ENCODE measurements around the gene ISCU. TPM values are rescaled to one million over a fixed set of nuclear protein-coding genes. Genes with fewer than 3 reads are reported as not detected.

Gene ISCU
- total and polyA plus RNA-seq, 4 donors, result 129 to 297 (median 203) TPM

- Histone ChIP-seq H3K4me3 (ENCODE audit: low read length in 2 of 2) (no peak overlapping the region), H3K27me3 (ENCODE audit: control insufficient read depth in 1 of 2, insufficient read depth in 2 of 2, low read length in 1 of 2) (no peaks in the 10 kb centered on the region), H3K9me3 (ENCODE audit: control insufficient read depth, low read length) (no peaks in the 10 kb centered on the region), H3K4me1 (ENCODE audit: control insufficient read depth in 1 of 2, insufficient read depth in 2 of 2, low read length in 2 of 2) (no peaks in the 10 kb centered on the region), H3K27ac (ENCODE audit: low read depth in 1 of 2, low read length in 2 of 2) (no peak overlapping the region), H3K36me3 (ENCODE audit: control insufficient read depth in 1 of 2, insufficient read depth in 2 of 2, low read length in 1 of 2) (no peaks in the 10 kb centered on the region)
- ATAC-seq (ENCODE audit: low FRiP score), result no peak
- no peak for DNase-seq
- intact Hi-C loops (cut with DNase I), result no loop called here
Measured at GRCh38 chr12:108577458-108577857, 15.1 kb downstream of the ISCU start.

DNA sequence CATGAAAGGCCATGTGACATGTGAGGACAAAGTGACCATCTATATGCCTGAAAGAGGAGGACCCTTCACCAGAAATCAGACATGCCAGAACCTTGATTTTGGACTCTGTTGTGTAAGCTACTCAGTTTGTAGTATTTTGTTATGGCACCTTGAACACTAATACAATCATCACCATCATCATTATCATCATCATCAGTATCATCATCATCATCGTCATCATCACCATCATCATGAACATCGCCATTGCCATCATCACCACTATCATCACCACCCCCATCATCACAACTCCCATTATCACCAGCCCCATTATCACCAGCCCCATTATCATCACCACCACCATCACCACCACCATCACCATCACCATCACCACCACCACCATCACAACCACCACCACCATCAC, 15.9 kb downstream of the ISCU start:
- no peaks in the 10 kb centered on the region for H3K9me3 ChIP-seq (ENCODE audit: control insufficient read depth, low read length)
- intact Hi-C loops (cut with DNase I), result no loop called here
- no peaks in the 10 kb centered on the region for H3K27me3 ChIP-seq (ENCODE audit: control insufficient read depth in 1 of 2, insufficient read depth in 2 of 2, low read length in 1 of 2)
- no peaks in the 10 kb centered on the region for H3K4me1 ChIP-seq (ENCODE audit: control insufficient read depth in 1 of 2, insufficient read depth in 2 of 2, low read length in 2 of 2)
- no peak for ATAC-seq (ENCODE audit: low FRiP score)
- no peak overlapping the region for H3K27ac ChIP-seq (ENCODE audit: low read depth in 1 of 2, low read length in 2 of 2)
- no peak for DNase-seq
- WGBS, 2 donors, result 98 to 100% methylated on average over 2 of the region's 2 CpGs
- no peaks in the 10 kb centered on the region for H3K36me3 ChIP-seq (ENCODE audit: control insufficient read depth in 1 of 2, insufficient read depth in 2 of 2, low read length in 1 of 2)
- no peak overlapping the region for H3K4me3 ChIP-seq (ENCODE audit: low read length in 2 of 2)

- Histone ChIP-seq H3K4me3 (ENCODE audit: low read length in 2 of 2) (no peak overlapping the region), H3K27me3 (ENCODE audit: control insufficient read depth in 1 of 2, insufficient read depth in 2 of 2, low read length in 1 of 2) (no peaks in the 10 kb centered on the region), H3K9me3 (ENCODE audit: control insufficient read depth, low read length) (no peaks in the 10 kb centered on the region), H3K4me1 (ENCODE audit: control insufficient read depth in 1 of 2, insufficient read depth in 2 of 2, low read length in 2 of 2) (no peaks in the 10 kb centered on the region), H3K36me3 (ENCODE audit: control insufficient read depth in 1 of 2, insufficient read depth in 2 of 2, low read length in 1 of 2) (no peaks in the 10 kb centered on the region), H3K27ac (ENCODE audit: low read depth in 1 of 2, low read length in 2 of 2) (no peak overlapping the region)
- ATAC-seq (ENCODE audit: low FRiP score), result no peak
- intact Hi-C loops (cut with DNase I), result no loop called here
- 97% methylated on average over 3 of the region's 3 CpGs for WGBS, 2 donors
- DNase-seq, result no peak
Measured at GRCh38 chr12:108578813-108579212, 16.4 kb downstream of the ISCU start.

DNA sequence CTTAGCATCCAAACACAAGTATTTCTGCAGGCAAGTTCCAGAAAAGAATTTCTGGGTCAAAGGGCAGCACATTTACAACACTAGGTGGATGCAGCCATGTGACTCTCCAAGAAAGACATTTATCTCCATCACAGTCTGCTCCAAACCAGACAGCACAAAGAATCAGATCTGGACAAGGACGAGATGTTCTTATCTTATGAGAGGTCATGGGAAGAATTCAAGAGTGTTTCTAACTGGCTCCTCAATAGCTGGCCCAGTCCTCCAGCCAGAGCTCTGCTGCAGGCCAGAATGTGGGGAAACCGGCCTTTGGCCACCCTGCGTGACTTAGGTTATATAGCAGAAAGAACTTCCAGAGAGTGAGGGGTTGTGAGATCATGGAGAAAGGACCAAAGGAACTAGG, 18.1 kb downstream of the ISCU start:
- Histone ChIP-seq H3K9me3 (ENCODE audit: control insufficient read depth, low read length) (no peaks in the 10 kb centered on the region), H3K4me3 (ENCODE audit: low read length in 2 of 2) (no peak overlapping the region), H3K4me1 (ENCODE audit: control insufficient read depth in 1 of 2, insufficient read depth in 2 of 2, low read length in 2 of 2) (no peaks in the 10 kb centered on the region), H3K27ac (ENCODE audit: low read depth in 1 of 2, low read length in 2 of 2) (no peak overlapping the region), H3K36me3 (ENCODE audit: control insufficient read depth in 1 of 2, insufficient read depth in 2 of 2, low read length in 1 of 2) (no peaks in the 10 kb centered on the region), H3K27me3 (ENCODE audit: control insufficient read depth in 1 of 2, insufficient read depth in 2 of 2, low read length in 1 of 2) (no peaks in the 10 kb centered on the region)
- 75% methylated on average over 3 of the region's 3 CpGs for WGBS, 2 donors
- DNase-seq, result no peak
- ATAC-seq (ENCODE audit: low FRiP score), result peak; percentile 30
- intact Hi-C loops (cut with DNase I), result no loop called here

- no peak for ATAC-seq (ENCODE audit: low FRiP score)
- intact Hi-C loops (cut with DNase I), result no loop called here
Measured at GRCh38 chr12:108581311-108582227, 19.2 kb downstream of the ISCU start.

GRCh38 chr12:108582509-108582908, 20.1 kb downstream of the ISCU start:
- no peak for ATAC-seq (ENCODE audit: low FRiP score)
- H3K27ac ChIP-seq (ENCODE audit: low read depth in 1 of 2, low read length in 2 of 2), result no peak overlapping the region
- no peaks in the 10 kb centered on the region for H3K27me3 ChIP-seq (ENCODE audit: control insufficient read depth in 1 of 2, insufficient read depth in 2 of 2, low read length in 1 of 2)
- H3K4me1 ChIP-seq (ENCODE audit: control insufficient read depth in 1 of 2, insufficient read depth in 2 of 2, low read length in 2 of 2), result no peaks in the 10 kb centered on the region
- 88 to 90% methylated on average over 9 of the region's 9 CpGs for WGBS, 2 donors
- intact Hi-C loops (cut with DNase I), result no loop called here
- H3K9me3 ChIP-seq (ENCODE audit: control insufficient read depth, low read length), result no peaks in the 10 kb centered on the region
- no peaks in the 10 kb centered on the region for H3K36me3 ChIP-seq (ENCODE audit: control insufficient read depth in 1 of 2, insufficient read depth in 2 of 2, low read length in 1 of 2)
- H3K4me3 ChIP-seq (ENCODE audit: low read length in 2 of 2), result no peak overlapping the region
- DNase-seq, result no peak

More at GRCh38 chr12:108581311-108582227, 19.2 kb downstream of the ISCU start:
- H3K36me3 ChIP-seq (ENCODE audit: control insufficient read depth in 1 of 2, insufficient read depth in 2 of 2, low read length in 1 of 2), result no peaks in the 10 kb centered on the region
- H3K9me3 ChIP-seq (ENCODE audit: control insufficient read depth, low read length), result no peaks in the 10 kb centered on the region
- no peaks in the 10 kb centered on the region for H3K4me1 ChIP-seq (ENCODE audit: control insufficient read depth in 1 of 2, insufficient read depth in 2 of 2, low read length in 2 of 2)
- no peaks in the 10 kb centered on the region for H3K27me3 ChIP-seq (ENCODE audit: control insufficient read depth in 1 of 2, insufficient read depth in 2 of 2, low read length in 1 of 2)
- H3K4me3 ChIP-seq (ENCODE audit: low read length in 2 of 2), result no peak overlapping the region
- 80 to 84% methylated on average over 33 of the region's 33 CpGs for WGBS, 2 donors
- no peak overlapping the region for H3K27ac ChIP-seq (ENCODE audit: low read depth in 1 of 2, low read length in 2 of 2)
- DNase-seq, result no peak

DNA sequence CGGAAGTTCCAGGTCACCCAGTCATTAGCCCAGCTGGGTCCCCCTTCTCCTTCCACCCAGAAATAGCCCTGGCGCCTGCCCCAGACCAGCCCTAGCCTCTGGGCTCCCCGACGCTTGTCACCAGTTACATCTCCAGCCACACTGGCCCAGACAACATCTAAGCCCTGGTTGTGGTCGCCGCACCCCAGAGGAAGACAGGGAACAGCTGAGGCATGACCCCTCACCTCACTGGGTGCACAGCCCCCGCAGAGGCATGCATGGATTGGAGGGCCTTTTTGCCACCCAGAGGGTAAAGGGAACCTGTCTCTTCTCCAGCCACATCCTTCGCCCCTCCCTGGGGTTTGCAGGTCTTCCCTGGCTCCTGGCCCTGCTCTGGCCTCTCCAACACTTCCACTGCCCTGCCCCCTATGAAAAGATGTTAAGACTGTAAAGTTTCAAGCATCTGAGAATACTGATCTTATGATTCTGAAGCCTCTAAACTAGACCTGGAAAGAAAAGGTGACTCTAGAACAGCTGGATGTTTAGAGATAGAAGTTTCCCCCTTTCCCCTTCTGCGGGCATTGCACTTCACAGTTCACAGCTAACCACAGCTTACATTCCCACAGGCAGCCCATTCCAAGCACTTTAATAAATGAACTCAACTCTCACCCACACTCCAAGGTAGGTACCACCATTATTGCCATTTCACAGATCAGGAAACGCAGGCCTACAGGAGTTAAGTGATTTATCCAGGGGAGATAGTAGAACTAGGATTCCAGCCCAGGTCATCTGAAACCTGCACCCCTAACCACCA, 20.8 kb downstream of the ISCU start:
- H3K27me3 ChIP-seq (ENCODE audit: control insufficient read depth in 1 of 2, insufficient read depth in 2 of 2, low read length in 1 of 2), result no peaks in the 10 kb centered on the region
- ATAC-seq (ENCODE audit: low FRiP score) (no peak), DNase-seq (no peak)
- H3K4me3 ChIP-seq (ENCODE audit: low read length in 2 of 2), result no peak overlapping the region
- H3K4me1 ChIP-seq (ENCODE audit: control insufficient read depth in 1 of 2, insufficient read depth in 2 of 2, low read length in 2 of 2), result no peaks in the 10 kb centered on the region
- intact Hi-C loops (cut with DNase I), result no loop called here
- H3K9me3 ChIP-seq (ENCODE audit: control insufficient read depth, low read length), result no peaks in the 10 kb centered on the region
- H3K36me3 ChIP-seq (ENCODE audit: control insufficient read depth in 1 of 2, insufficient read depth in 2 of 2, low read length in 1 of 2), result no peaks in the 10 kb centered on the region
- 80 to 84% methylated on average over 10 of the region's 10 CpGs for WGBS, 2 donors
- no peak overlapping the region for H3K27ac ChIP-seq (ENCODE audit: low read depth in 1 of 2, low read length in 2 of 2)

DNA sequence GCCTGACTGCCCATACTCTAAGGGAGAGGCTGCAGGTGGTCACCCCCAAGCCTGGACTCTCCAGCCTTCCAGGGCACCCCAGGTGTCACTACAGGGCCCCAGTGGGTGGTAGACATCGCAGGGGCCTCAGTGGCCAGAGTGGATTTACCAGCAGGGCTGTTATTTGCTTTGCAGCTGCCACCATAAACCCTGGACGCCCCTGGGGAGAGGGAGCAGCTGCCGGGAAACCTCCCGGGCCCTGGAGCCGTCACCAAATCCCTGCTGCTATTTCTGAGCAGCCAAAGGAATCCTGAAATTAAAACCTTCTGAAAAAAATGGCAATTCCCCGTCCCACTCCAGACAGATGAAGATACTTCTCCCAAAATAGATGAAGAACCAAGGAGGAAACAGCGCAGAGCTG, 21.6 kb downstream of the ISCU start:
- ATAC-seq (ENCODE audit: low FRiP score), result no peak
- intact Hi-C loops (cut with DNase I), result no loop called here
- H3K36me3 ChIP-seq (ENCODE audit: control insufficient read depth in 1 of 2, insufficient read depth in 2 of 2, low read length in 1 of 2), result no peaks in the 10 kb centered on the region
- H3K27ac ChIP-seq (ENCODE audit: low read depth in 1 of 2, low read length in 2 of 2), result no peak overlapping the region
- 42 to 45% methylated on average over 7 of the region's 7 CpGs for WGBS, 2 donors
- no peaks in the 10 kb centered on the region for H3K9me3 ChIP-seq (ENCODE audit: control insufficient read depth, low read length)
- no peaks in the 10 kb centered on the region for H3K4me1 ChIP-seq (ENCODE audit: control insufficient read depth in 1 of 2, insufficient read depth in 2 of 2, low read length in 2 of 2)
- DNase-seq, result no peak
- H3K27me3 ChIP-seq (ENCODE audit: control insufficient read depth in 1 of 2, insufficient read depth in 2 of 2, low read length in 1 of 2), result no peaks in the 10 kb centered on the region
- no peak overlapping the region for H3K4me3 ChIP-seq (ENCODE audit: low read length in 2 of 2)
